Measurements from ENCODE around the gene LRRFIP2.

Gene LRRFIP2

GRCh38 chr3:37029111-37029510 lies 145.3 kb downstream of the LRRFIP2 start:
- H3K36me3 ChIP-seq (ENCODE audit: control insufficient read depth, insufficient read depth, low read length), result peaks cover 19% of the 10 kb centered on the region
- no peak overlapping the region for H3K4me3 ChIP-seq (ENCODE audit: low read depth, low read length)
- H3K9me3 ChIP-seq (ENCODE audit: control insufficient read depth, insufficient read depth, low read length), result no peaks in the 10 kb centered on the region
- no peaks in the 10 kb centered on the region for H3K4me1 ChIP-seq (ENCODE audit: control insufficient read depth, insufficient read depth, low read length)
- H3K27me3 ChIP-seq (ENCODE audit: control insufficient read depth, insufficient read depth, low read length), result no peaks in the 10 kb centered on the region
- no peak overlapping the region for H3K9ac ChIP-seq (ENCODE audit: low read depth, low read length)

GRCh38 chr3:37028329-37028728 lies 146.1 kb downstream of the LRRFIP2 start:
- Histone ChIP-seq H3K4me3 (ENCODE audit: low read depth, low read length) (no peak overlapping the region), H3K36me3 (ENCODE audit: control insufficient read depth, insufficient read depth, low read length) (peaks cover 19% of the 10 kb centered on the region), H3K9me3 (ENCODE audit: control insufficient read depth, insufficient read depth, low read length) (no peaks in the 10 kb centered on the region), H3K4me1 (ENCODE audit: control insufficient read depth, insufficient read depth, low read length) (no peaks in the 10 kb centered on the region), H3K9ac (ENCODE audit: low read depth, low read length) (no peak overlapping the region), H3K27me3 (ENCODE audit: control insufficient read depth, insufficient read depth, low read length) (no peaks in the 10 kb centered on the region)

- Histone ChIP-seq H3K9me3 (ENCODE audit: control insufficient read depth, insufficient read depth, low read length) (no peaks in the 10 kb centered on the region), H3K4me3 (ENCODE audit: low read depth, low read length) (no peak overlapping the region), H3K27me3 (ENCODE audit: control insufficient read depth, insufficient read depth, low read length) (no peaks in the 10 kb centered on the region), H3K36me3 (ENCODE audit: control insufficient read depth, insufficient read depth, low read length) (peaks cover 22% of the 10 kb centered on the region), H3K9ac (ENCODE audit: low read depth, low read length) (no peak overlapping the region), H3K4me1 (ENCODE audit: control insufficient read depth, insufficient read depth, low read length) (no peaks in the 10 kb centered on the region)
Measured at GRCh38 chr3:37026851-37027250, 147.5 kb downstream of the LRRFIP2 start.

- Histone ChIP-seq H3K36me3 (ENCODE audit: control insufficient read depth, insufficient read depth, low read length) (peaks cover 26% of the 10 kb centered on the region), H3K4me3 (ENCODE audit: low read depth, low read length) (no peak overlapping the region), H3K27me3 (ENCODE audit: control insufficient read depth, insufficient read depth, low read length) (no peaks in the 10 kb centered on the region), H3K9ac (ENCODE audit: low read depth, low read length) (no peak overlapping the region), H3K9me3 (ENCODE audit: control insufficient read depth, insufficient read depth, low read length) (no peaks in the 10 kb centered on the region), H3K4me1 (ENCODE audit: control insufficient read depth, insufficient read depth, low read length) (no peaks in the 10 kb centered on the region)
Measured at GRCh38 chr3:37025561-37026335, 148.6 kb downstream of the LRRFIP2 start.

GRCh38 chr3:37024820-37025405 lies 149.5 kb downstream of the LRRFIP2 start:
- Histone ChIP-seq H3K4me3 (ENCODE audit: low read depth, low read length) (no peak overlapping the region), H3K9ac (ENCODE audit: low read depth, low read length) (no peak overlapping the region), H3K9me3 (ENCODE audit: control insufficient read depth, insufficient read depth, low read length) (no peaks in the 10 kb centered on the region), H3K36me3 (ENCODE audit: control insufficient read depth, insufficient read depth, low read length) (peaks cover 32% of the 10 kb centered on the region), H3K27me3 (ENCODE audit: control insufficient read depth, insufficient read depth, low read length) (no peaks in the 10 kb centered on the region), H3K4me1 (ENCODE audit: control insufficient read depth, insufficient read depth, low read length) (no peaks in the 10 kb centered on the region)

GRCh38 chr3:37024092-37024491 lies 150.3 kb downstream of the LRRFIP2 start:
- H3K36me3 ChIP-seq (ENCODE audit: control insufficient read depth, insufficient read depth, low read length), result peaks cover 31% of the 10 kb centered on the region

GRCh38 chr3:37017683-37018082 lies 156.7 kb downstream of the LRRFIP2 start:
- no peak overlapping the region for H3K9ac ChIP-seq (ENCODE audit: low read depth, low read length)
- no peak overlapping the region for H3K4me3 ChIP-seq (ENCODE audit: low read depth, low read length)
- H3K4me1 ChIP-seq (ENCODE audit: control insufficient read depth, insufficient read depth, low read length), result no peaks in the 10 kb centered on the region
- peaks cover 30% of the 10 kb centered on the region for H3K36me3 ChIP-seq (ENCODE audit: control insufficient read depth, insufficient read depth, low read length)
- H3K9me3 ChIP-seq (ENCODE audit: control insufficient read depth, insufficient read depth, low read length), result no peaks in the 10 kb centered on the region
- no peaks in the 10 kb centered on the region for H3K27me3 ChIP-seq (ENCODE audit: control insufficient read depth, insufficient read depth, low read length)

More at GRCh38 chr3:37024092-37024491, 150.3 kb downstream of the LRRFIP2 start:
- H3K27me3 ChIP-seq (ENCODE audit: control insufficient read depth, insufficient read depth, low read length), result no peaks in the 10 kb centered on the region
- no peaks in the 10 kb centered on the region for H3K9me3 ChIP-seq (ENCODE audit: control insufficient read depth, insufficient read depth, low read length)
- no peak overlapping the region for H3K4me3 ChIP-seq (ENCODE audit: low read depth, low read length)
- H3K9ac ChIP-seq (ENCODE audit: low read depth, low read length), result no peak overlapping the region
- H3K4me1 ChIP-seq (ENCODE audit: control insufficient read depth, insufficient read depth, low read length), result no peaks in the 10 kb centered on the region

- no peaks in the 10 kb centered on the region for H3K4me1 ChIP-seq (ENCODE audit: control insufficient read depth, insufficient read depth, low read length)
- no peak overlapping the region for H3K9ac ChIP-seq (ENCODE audit: low read depth, low read length)
- H3K9me3 ChIP-seq (ENCODE audit: control insufficient read depth, insufficient read depth, low read length), result no peaks in the 10 kb centered on the region
- no peaks in the 10 kb centered on the region for H3K27me3 ChIP-seq (ENCODE audit: control insufficient read depth, insufficient read depth, low read length)
- H3K4me3 ChIP-seq (ENCODE audit: low read depth, low read length), result no peak overlapping the region
- peaks cover 30% of the 10 kb centered on the region for H3K36me3 ChIP-seq (ENCODE audit: control insufficient read depth, insufficient read depth, low read length)
Measured at GRCh38 chr3:37016903-37017302, 157.5 kb downstream of the LRRFIP2 start.

GRCh38 chr3:37015642-37016041 lies 158.7 kb downstream of the LRRFIP2 start:
- H3K9ac ChIP-seq (ENCODE audit: low read depth, low read length), result no peak overlapping the region
- H3K9me3 ChIP-seq (ENCODE audit: control insufficient read depth, insufficient read depth, low read length), result no peaks in the 10 kb centered on the region
- H3K36me3 ChIP-seq (ENCODE audit: control insufficient read depth, insufficient read depth, low read length), result peaks cover 24% of the 10 kb centered on the region
- no peaks in the 10 kb centered on the region for H3K27me3 ChIP-seq (ENCODE audit: control insufficient read depth, insufficient read depth, low read length)
- no peak overlapping the region for H3K4me3 ChIP-seq (ENCODE audit: low read depth, low read length)
- H3K4me1 ChIP-seq (ENCODE audit: control insufficient read depth, insufficient read depth, low read length), result no peaks in the 10 kb centered on the region

GRCh38 chr3:37014620-37015019 lies 159.8 kb downstream of the LRRFIP2 start:
- Histone ChIP-seq H3K9me3 (ENCODE audit: control insufficient read depth, insufficient read depth, low read length) (no peaks in the 10 kb centered on the region), H3K27me3 (ENCODE audit: control insufficient read depth, insufficient read depth, low read length) (no peaks in the 10 kb centered on the region), H3K36me3 (ENCODE audit: control insufficient read depth, insufficient read depth, low read length) (peaks cover 17% of the 10 kb centered on the region), H3K9ac (ENCODE audit: low read depth, low read length) (no peak overlapping the region), H3K4me1 (ENCODE audit: control insufficient read depth, insufficient read depth, low read length) (no peaks in the 10 kb centered on the region), H3K4me3 (ENCODE audit: low read depth, low read length) (no peak overlapping the region)

Data from iPS-15b (cell line).